Measurements from ENCODE around the gene SUMO1. TPM values are rescaled to one million over a fixed set of nuclear protein-coding genes. Genes with fewer than 3 reads are reported as not detected.

Gene SUMO1
- total RNA-seq, 2 donors from 2014 or later: 81.8 to 115 TPM

- H3K27me3 Mint-ChIP-seq: peaks cover 3% of the 10 kb centered on the region
- H3K9me3 Mint-ChIP-seq: no peaks in the 10 kb centered on the region
- H3K4me1 Mint-ChIP-seq: no peaks in the 10 kb centered on the region
- no peak overlapping the region for H3K4me3 Mint-ChIP-seq
- H3K36me3 Mint-ChIP-seq (ENCODE audit: low read depth): no peaks in the 10 kb centered on the region
- H3K27ac Mint-ChIP-seq: no peak overlapping the region
- ATAC-seq (replicated peaks): peak; percentile 64
Observed at GRCh38 chr2:202178346-202178958, 59.9 kb downstream of the SUMO1 start.

- H3K36me3 Mint-ChIP-seq (ENCODE audit: low read depth): no peaks in the 10 kb centered on the region
- ATAC-seq (replicated peaks): peak; percentile 89
- H3K4me1 Mint-ChIP-seq: peaks cover 9% of the 10 kb centered on the region
- no peaks in the 10 kb centered on the region for H3K9me3 Mint-ChIP-seq
- H3K27ac Mint-ChIP-seq: peak overlapping the region; percentile 64
- no peaks in the 10 kb centered on the region for H3K27me3 Mint-ChIP-seq
- peak overlapping the region; percentile 56 for H3K4me3 Mint-ChIP-seq
Observed at GRCh38 chr2:202172439-202173211, 65.8 kb downstream of the SUMO1 start.

DNA sequence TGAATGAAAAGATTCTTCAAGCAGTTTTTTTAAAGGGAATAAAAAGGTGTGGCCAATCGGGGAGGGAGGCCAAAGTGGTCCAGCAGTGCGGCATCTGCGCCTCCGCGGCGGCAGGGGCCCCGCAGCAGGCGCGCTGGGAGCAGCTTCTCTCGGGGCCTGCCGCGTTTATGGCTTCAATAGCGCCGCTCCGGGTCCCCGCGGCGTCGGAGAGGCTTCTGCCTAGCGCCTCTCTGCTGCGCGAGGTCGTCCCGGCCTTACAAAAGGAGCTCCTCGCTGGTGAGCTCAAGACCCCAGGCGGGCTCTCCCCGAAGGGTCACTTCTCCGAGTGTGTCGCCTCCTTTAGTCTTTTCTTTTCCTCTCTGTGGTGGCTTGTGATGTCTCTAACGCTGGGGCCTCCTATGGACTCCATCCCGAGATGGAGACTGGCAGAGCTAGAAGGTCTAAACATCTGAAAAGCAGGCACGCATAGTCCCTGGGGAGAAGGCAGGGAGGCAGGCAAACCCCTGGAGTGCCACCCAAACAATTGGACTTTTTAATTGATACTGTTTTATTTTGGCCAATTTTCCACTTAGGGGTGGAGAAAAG lies 67.1 kb downstream of the SUMO1 start:
- Mint-ChIP-seq H3K4me3 (no peak overlapping the region), H3K9me3 (no peaks in the 10 kb centered on the region), H3K4me1 (peaks cover 9% of the 10 kb centered on the region), H3K36me3 (ENCODE audit: low read depth) (no peaks in the 10 kb centered on the region), H3K27me3 (no peaks in the 10 kb centered on the region), H3K27ac (no peak overlapping the region)
- no peak for ATAC-seq (replicated peaks)

- Mint-ChIP-seq H3K36me3 (ENCODE audit: low read depth) (no peaks in the 10 kb centered on the region), H3K9me3 (no peaks in the 10 kb centered on the region), H3K4me3 (no peak overlapping the region), H3K27me3 (no peaks in the 10 kb centered on the region), H3K4me1 (peaks cover 9% of the 10 kb centered on the region), H3K27ac (no peak overlapping the region)
- ATAC-seq (replicated peaks): no peak
Observed at GRCh38 chr2:202169832-202170424, 68.5 kb downstream of the SUMO1 start.

GRCh38 chr2:202169131-202169530 lies 69.3 kb downstream of the SUMO1 start:
- H3K27me3 Mint-ChIP-seq: no peaks in the 10 kb centered on the region
- ATAC-seq (replicated peaks): peak; percentile 63
- no peaks in the 10 kb centered on the region for H3K36me3 Mint-ChIP-seq (ENCODE audit: low read depth)
- H3K27ac Mint-ChIP-seq: no peak overlapping the region
- H3K9me3 Mint-ChIP-seq: no peaks in the 10 kb centered on the region
- peaks cover 9% of the 10 kb centered on the region for H3K4me1 Mint-ChIP-seq
- no peak overlapping the region for H3K4me3 Mint-ChIP-seq

- Mint-ChIP-seq H3K27ac (no peak overlapping the region), H3K27me3 (no peaks in the 10 kb centered on the region), H3K4me3 (no peak overlapping the region), H3K4me1 (peaks cover 4% of the 10 kb centered on the region), H3K9me3 (no peaks in the 10 kb centered on the region), H3K36me3 (ENCODE audit: low read depth) (no peaks in the 10 kb centered on the region)
- ATAC-seq (replicated peaks): no peak
Observed at GRCh38 chr2:202165945-202166344, 72.5 kb downstream of the SUMO1 start.

- no peak overlapping the region for H3K27ac Mint-ChIP-seq
- no peak overlapping the region for H3K4me3 Mint-ChIP-seq
- H3K36me3 Mint-ChIP-seq (ENCODE audit: low read depth): no peaks in the 10 kb centered on the region
- H3K4me1 Mint-ChIP-seq: peaks cover 4% of the 10 kb centered on the region
- ATAC-seq (replicated peaks): no peak
- H3K9me3 Mint-ChIP-seq: no peaks in the 10 kb centered on the region
- no peaks in the 10 kb centered on the region for H3K27me3 Mint-ChIP-seq
Observed at GRCh38 chr2:202165208-202165607, 73.2 kb downstream of the SUMO1 start.

- H3K27ac Mint-ChIP-seq: no peak overlapping the region
- H3K4me1 Mint-ChIP-seq: peaks cover 4% of the 10 kb centered on the region
Observed at GRCh38 chr2:202164411-202164810, 74.0 kb downstream of the SUMO1 start.

DNA sequence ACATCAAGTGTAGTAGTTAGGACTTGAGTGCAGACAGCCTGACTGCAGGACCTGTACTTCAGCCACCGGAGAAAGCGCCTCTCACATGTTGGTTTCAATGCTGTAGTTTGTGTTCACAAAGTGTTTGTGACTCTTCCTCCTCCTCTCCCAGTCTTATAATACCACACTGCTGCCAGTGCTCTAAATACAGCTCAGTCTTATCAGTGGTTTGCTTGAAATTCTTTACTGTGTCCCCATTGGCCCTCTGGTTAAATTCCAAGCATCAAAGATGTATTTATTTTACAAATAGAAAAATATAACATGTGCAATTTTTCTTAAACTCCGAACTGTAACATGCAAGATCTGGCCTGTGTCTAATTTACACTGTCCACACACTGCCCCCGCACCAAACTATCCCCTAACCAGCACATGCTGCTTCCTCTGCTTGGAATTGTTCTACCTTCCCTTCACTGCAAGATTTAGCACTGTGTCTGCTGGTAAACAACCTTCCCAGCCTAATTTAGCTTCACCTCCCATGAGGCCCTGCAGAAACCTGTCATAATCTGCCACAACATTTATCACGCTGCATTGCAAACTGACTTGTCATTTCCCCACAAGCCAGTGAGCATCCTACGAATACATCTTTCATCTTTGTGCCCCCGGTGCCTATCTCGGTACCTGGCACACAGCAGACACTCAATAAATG lies 77.1 kb downstream of the SUMO1 start:
- H3K9me3 Mint-ChIP-seq: no peaks in the 10 kb centered on the region
- H3K4me3 Mint-ChIP-seq: no peak overlapping the region
- ATAC-seq (replicated peaks): peak; percentile 21
- no peaks in the 10 kb centered on the region for H3K36me3 Mint-ChIP-seq (ENCODE audit: low read depth)
- no peak overlapping the region for H3K27ac Mint-ChIP-seq
- H3K27me3 Mint-ChIP-seq: peaks cover 3% of the 10 kb centered on the region
- peaks cover 4% of the 10 kb centered on the region for H3K4me1 Mint-ChIP-seq

More at GRCh38 chr2:202164411-202164810, 74.0 kb downstream of the SUMO1 start:
- H3K36me3 Mint-ChIP-seq (ENCODE audit: low read depth): no peaks in the 10 kb centered on the region
- no peak overlapping the region for H3K4me3 Mint-ChIP-seq
- no peaks in the 10 kb centered on the region for H3K9me3 Mint-ChIP-seq
- no peak for ATAC-seq (replicated peaks)
- no peaks in the 10 kb centered on the region for H3K27me3 Mint-ChIP-seq

GRCh38 chr2:202158796-202159195 lies 79.6 kb downstream of the SUMO1 start:
- no peaks in the 10 kb centered on the region for H3K9me3 Mint-ChIP-seq
- ATAC-seq (replicated peaks): no peak
- H3K4me3 Mint-ChIP-seq: no peak overlapping the region
- no peak overlapping the region for H3K27ac Mint-ChIP-seq
- peaks cover 10% of the 10 kb centered on the region for H3K27me3 Mint-ChIP-seq
- H3K36me3 Mint-ChIP-seq (ENCODE audit: low read depth): no peaks in the 10 kb centered on the region
- peaks cover 4% of the 10 kb centered on the region for H3K4me1 Mint-ChIP-seq

GRCh38 chr2:202157211-202157990 lies 81.0 kb downstream of the SUMO1 start:
- Mint-ChIP-seq H3K36me3 (ENCODE audit: low read depth) (no peaks in the 10 kb centered on the region), H3K27ac (no peak overlapping the region)
- no peak for ATAC-seq (replicated peaks)

More at GRCh38 chr2:202157211-202157990, 81.0 kb downstream of the SUMO1 start:
- H3K9me3 Mint-ChIP-seq: no peaks in the 10 kb centered on the region
- H3K4me3 Mint-ChIP-seq: no peak overlapping the region
- H3K27me3 Mint-ChIP-seq: peaks cover 10% of the 10 kb centered on the region
- peaks cover 4% of the 10 kb centered on the region for H3K4me1 Mint-ChIP-seq
